ENCODE results near the gene SH3PXD2A. TPM values are rescaled to one million over a fixed set of nuclear protein-coding genes. Genes with fewer than 3 reads are reported as not detected.

Gene SH3PXD2A
- total RNA-seq, 4 donors from 2014 or later = 26.5 to 56.9 (median 33.3) TPM

DNA sequence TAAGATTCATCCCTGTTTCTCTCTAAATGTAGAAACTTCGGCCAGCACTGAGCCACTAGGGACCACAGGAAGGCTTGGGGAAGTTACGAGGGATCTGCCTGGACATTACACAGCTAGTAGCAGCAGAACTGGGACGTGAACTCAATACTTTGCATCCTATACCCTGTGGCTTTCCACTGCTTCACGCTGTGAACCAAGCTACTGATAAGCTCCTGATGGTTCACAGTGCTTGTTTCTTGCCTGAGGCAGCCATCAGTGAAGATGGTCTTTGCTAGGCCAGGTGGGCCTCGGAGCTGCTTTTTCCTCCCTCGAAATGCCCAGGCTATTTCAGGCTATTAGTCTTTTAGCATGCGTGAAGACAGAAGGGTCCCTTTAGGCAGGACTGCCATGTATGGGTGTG, 132.7 kb downstream of the SH3PXD2A start:
- Histone ChIP-seq H3K36me3 (no peaks in the 10 kb centered on the region), H3K9me3 (no peaks in the 10 kb centered on the region), H3K27ac (no peak overlapping the region), H3K27me3 (no peaks in the 10 kb centered on the region), H3K4me3 (no peak overlapping the region), H3K4me1 (peaks cover 0 to 3% (median 0%) of the 10 kb centered on the region in 4 donors)
- TF ChIP-seq, protein P1, sequence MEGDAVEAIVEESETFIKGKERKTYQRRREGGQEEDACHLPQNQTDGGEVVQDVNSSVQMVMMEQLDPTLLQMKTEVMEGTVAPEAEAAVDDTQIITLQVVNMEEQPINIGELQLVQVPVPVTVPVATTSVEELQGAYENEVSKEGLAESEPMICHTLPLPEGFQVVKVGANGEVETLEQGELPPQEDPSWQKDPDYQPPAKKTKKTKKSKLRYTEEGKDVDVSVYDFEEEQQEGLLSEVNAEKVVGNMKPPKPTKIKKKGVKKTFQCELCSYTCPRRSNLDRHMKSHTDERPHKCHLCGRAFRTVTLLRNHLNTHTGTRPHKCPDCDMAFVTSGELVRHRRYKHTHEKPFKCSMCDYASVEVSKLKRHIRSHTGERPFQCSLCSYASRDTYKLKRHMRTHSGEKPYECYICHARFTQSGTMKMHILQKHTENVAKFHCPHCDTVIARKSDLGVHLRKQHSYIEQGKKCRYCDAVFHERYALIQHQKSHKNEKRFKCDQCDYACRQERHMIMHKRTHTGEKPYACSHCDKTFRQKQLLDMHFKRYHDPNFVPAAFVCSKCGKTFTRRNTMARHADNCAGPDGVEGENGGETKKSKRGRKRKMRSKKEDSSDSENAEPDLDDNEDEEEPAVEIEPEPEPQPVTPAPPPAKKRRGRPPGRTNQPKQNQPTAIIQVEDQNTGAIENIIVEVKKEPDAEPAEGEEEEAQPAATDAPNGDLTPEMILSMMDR (IDR thresholded peaks at IDR 0.05) = no peak
- TF ChIP-seq EP300 (IDR thresholded peaks at IDR 0.05; ENCODE audit: low read depth) = no peak
- no peak for TF ChIP-seq POLR2A (IDR thresholded peaks at IDR 0.05)
- no peak for TF ChIP-seq POLR2AphosphoS5 (IDR thresholded peaks at IDR 0.05)
- intact Hi-C loops (cut with DNase I; ENCODE audit: low total_unique reads) (no loop called here), in situ Hi-C loops (cut with MboI; ENCODE audit: low pct_ligation_motif_present in 1 of 4, low pct_unique_long_range_greater_than_20kb in 1 of 4, low sequenced_read_pairs in 3 of 4) (no loop called here)
- no peak for DNase-seq
- 80 to 84% methylated on average over 2 to 7 of the region's 7 CpGs for WGBS, 2 donors (ENCODE audit: low coverage in 1 of 2)

- in situ Hi-C loops (cut with MboI; ENCODE audit: low pct_ligation_motif_present in 1 of 4, low pct_unique_long_range_greater_than_20kb in 1 of 4, low sequenced_read_pairs in 3 of 4) = no loop called here
- DNase-seq = no peak
- Histone ChIP-seq H3K4me1 (peaks cover 0 to 6% (median 4%) of the 10 kb centered on the region in 4 donors), H3K4me3 (no peak overlapping the region), H3K27me3 (no peaks in the 10 kb centered on the region), H3K27ac (no peak overlapping the region), H3K9me3 (no peaks in the 10 kb centered on the region), H3K36me3 (no peaks in the 10 kb centered on the region)
- TF ChIP-seq EP300 (IDR thresholded peaks at IDR 0.05; ENCODE audit: low read depth) = no peak
- intact Hi-C loops (cut with DNase I; ENCODE audit: low total_unique reads) = no loop called here
- WGBS, 2 donors (ENCODE audit: low coverage in 1 of 2) = 84% methylated on average over 6 of the region's 6 CpGs; no CpG with 5 or more reads in 1 of the 2 donors
Observed at GRCh38 chr10:103720964-103721335, 134.4 kb downstream of the SH3PXD2A start.

GRCh38 chr10:103720328-103720963, 134.9 kb downstream of the SH3PXD2A start:
- Histone ChIP-seq H3K9me3 (no peaks in the 10 kb centered on the region), H3K27ac (no peak overlapping the region), H3K4me3 (no peak overlapping the region), H3K27me3 (no peaks in the 10 kb centered on the region), H3K4me1 (peaks cover 0 to 6% (median 4%) of the 10 kb centered on the region in 4 donors), H3K36me3 (no peaks in the 10 kb centered on the region)
- no peak for DNase-seq
- 85% methylated on average over 16 of the region's 17 CpGs; no CpG with 5 or more reads in 1 of the 2 donors for WGBS, 2 donors (ENCODE audit: low coverage in 1 of 2)
- intact Hi-C loops (cut with DNase I; ENCODE audit: low total_unique reads) = no loop called here
- in situ Hi-C loops (cut with MboI; ENCODE audit: low pct_ligation_motif_present in 1 of 4, low pct_unique_long_range_greater_than_20kb in 1 of 4, low sequenced_read_pairs in 3 of 4) = no loop called here
- TF ChIP-seq EP300 (IDR thresholded peaks at IDR 0.05; ENCODE audit: low read depth) = no peak

GRCh38 chr10:103719036-103719435, 136.3 kb downstream of the SH3PXD2A start:
- Histone ChIP-seq H3K9me3 (no peaks in the 10 kb centered on the region), H3K27ac (no peak overlapping the region), H3K27me3 (no peaks in the 10 kb centered on the region), H3K4me3 (no peak overlapping the region), H3K4me1 (peaks cover 0 to 6% (median 4%) of the 10 kb centered on the region in 4 donors), H3K36me3 (no peaks in the 10 kb centered on the region)
- TF ChIP-seq POLR2A (IDR thresholded peaks at IDR 0.05) (no peak), POLR2AphosphoS5 (IDR thresholded peaks at IDR 0.05) (no peak), EP300 (IDR thresholded peaks at IDR 0.05; ENCODE audit: low read depth) (no peak)
- TF ChIP-seq, protein P1 (IDR thresholded peaks at IDR 0.05) = no peak
- in situ Hi-C loops (cut with MboI; ENCODE audit: low pct_ligation_motif_present in 1 of 4, low pct_unique_long_range_greater_than_20kb in 1 of 4, low sequenced_read_pairs in 3 of 4) (loop anchor here in 2 of 4 donors (5.0 to 10.0 kb wide), 2 partner anchors 143 to 146 kb away; no protein-coding TSS in a partner anchor), intact Hi-C loops (cut with DNase I; ENCODE audit: low total_unique reads) (no loop called here)
- WGBS, 2 donors (ENCODE audit: low coverage in 1 of 2) = 49% methylated on average over 5 of the region's 5 CpGs; no CpG with 5 or more reads in 1 of the 2 donors
- DNase-seq = no peak

GRCh38 chr10:103718247-103718620, 137.1 kb downstream of the SH3PXD2A start:
- H3K36me3 ChIP-seq = no peaks in the 10 kb centered on the region
- WGBS, 2 donors (ENCODE audit: low coverage in 1 of 2) = 98% methylated on average over 4 of the region's 4 CpGs; no CpG with 5 or more reads in 1 of the 2 donors

More at GRCh38 chr10:103718247-103718620, 137.1 kb downstream of the SH3PXD2A start:
- Histone ChIP-seq H3K4me3 (no peak overlapping the region), H3K4me1 (peaks cover 0 to 6% (median 4%) of the 10 kb centered on the region in 4 donors), H3K27ac (no peak overlapping the region), H3K9me3 (no peaks in the 10 kb centered on the region), H3K27me3 (no peaks in the 10 kb centered on the region)
- DNase-seq = no peak
- in situ Hi-C loops (cut with MboI; ENCODE audit: low pct_ligation_motif_present in 1 of 4, low pct_unique_long_range_greater_than_20kb in 1 of 4, low sequenced_read_pairs in 3 of 4) = loop anchor here in 2 of 4 donors (5.0 to 10.0 kb wide), 2 partner anchors 144 to 147 kb away; no protein-coding TSS in a partner anchor
- intact Hi-C loops (cut with DNase I; ENCODE audit: low total_unique reads) = no loop called here
- TF ChIP-seq, protein P1 (IDR thresholded peaks at IDR 0.05) = no peak
- no peak for TF ChIP-seq POLR2A (IDR thresholded peaks at IDR 0.05)
- no peak for TF ChIP-seq EP300 (IDR thresholded peaks at IDR 0.05; ENCODE audit: low read depth)
- no peak for TF ChIP-seq POLR2AphosphoS5 (IDR thresholded peaks at IDR 0.05)
